ENCODE results near the gene MCL1.

DNA sequence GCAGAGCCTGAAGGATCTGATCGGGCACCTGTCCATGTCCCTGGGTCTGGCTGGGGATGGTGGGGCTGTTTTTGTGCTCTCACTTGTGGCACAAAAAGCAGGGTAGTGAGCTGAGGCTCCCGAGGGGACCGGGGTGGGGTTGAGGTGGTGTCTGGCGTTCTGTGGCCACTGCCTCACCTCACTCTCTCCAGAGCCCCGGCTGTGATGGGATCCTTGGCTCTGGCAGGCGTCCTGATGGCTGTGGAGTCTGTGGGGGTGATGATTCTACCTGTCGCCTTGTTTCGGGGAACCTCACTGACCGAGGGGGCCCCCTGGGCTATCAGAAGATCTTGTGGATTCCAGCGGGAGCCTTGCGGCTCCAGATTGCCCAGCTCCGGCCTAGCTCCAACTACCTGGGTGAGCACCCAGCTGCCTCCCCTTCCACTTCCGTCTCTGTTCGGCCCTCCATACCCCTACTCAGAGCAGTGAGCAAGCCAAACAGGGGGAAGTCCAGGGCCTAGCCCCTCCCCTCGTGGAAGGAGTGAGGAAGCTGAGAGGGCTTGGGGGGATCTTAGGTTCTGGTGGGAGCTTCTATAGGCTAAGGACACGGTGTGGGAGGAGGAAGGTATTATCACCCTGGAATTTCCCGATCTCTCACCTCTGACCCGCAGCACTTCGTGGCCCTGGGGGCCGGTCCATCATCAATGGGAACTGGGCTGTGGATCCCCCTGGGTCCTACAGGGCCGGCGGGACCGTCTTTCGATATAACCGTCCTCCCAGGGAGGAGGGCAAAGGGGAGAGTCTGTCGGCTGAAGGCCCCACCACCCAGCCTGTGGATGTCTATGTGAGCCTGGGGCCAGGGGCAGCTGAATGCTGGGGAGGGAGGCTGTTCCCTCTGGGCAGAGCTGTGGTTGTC, 23.2 kb downstream of the MCL1 start:
- TF ChIP-seq, protein P1, sequence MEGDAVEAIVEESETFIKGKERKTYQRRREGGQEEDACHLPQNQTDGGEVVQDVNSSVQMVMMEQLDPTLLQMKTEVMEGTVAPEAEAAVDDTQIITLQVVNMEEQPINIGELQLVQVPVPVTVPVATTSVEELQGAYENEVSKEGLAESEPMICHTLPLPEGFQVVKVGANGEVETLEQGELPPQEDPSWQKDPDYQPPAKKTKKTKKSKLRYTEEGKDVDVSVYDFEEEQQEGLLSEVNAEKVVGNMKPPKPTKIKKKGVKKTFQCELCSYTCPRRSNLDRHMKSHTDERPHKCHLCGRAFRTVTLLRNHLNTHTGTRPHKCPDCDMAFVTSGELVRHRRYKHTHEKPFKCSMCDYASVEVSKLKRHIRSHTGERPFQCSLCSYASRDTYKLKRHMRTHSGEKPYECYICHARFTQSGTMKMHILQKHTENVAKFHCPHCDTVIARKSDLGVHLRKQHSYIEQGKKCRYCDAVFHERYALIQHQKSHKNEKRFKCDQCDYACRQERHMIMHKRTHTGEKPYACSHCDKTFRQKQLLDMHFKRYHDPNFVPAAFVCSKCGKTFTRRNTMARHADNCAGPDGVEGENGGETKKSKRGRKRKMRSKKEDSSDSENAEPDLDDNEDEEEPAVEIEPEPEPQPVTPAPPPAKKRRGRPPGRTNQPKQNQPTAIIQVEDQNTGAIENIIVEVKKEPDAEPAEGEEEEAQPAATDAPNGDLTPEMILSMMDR (IDR thresholded peaks at IDR 0.05; ENCODE audit: low read depth, low read length, poor library complexity, severe bottlenecking) = no peak
- TF ChIP-seq EZH2phosphoT487 (IDR thresholded peaks at IDR 0.05; ENCODE audit: borderline replicate concordance, low read length) = no peak

Data from DOHH2 (cell line).